Islet precursor cell (in vitro differentiated cells): ENCODE measurements around the gene POU3F2.

ENCODE experiments used
- DNase-seq: peaks from one replicate; pipeline ENCODE4 v3.0.0-alpha.2; 2018

The POU3F2 gene

DNA sequence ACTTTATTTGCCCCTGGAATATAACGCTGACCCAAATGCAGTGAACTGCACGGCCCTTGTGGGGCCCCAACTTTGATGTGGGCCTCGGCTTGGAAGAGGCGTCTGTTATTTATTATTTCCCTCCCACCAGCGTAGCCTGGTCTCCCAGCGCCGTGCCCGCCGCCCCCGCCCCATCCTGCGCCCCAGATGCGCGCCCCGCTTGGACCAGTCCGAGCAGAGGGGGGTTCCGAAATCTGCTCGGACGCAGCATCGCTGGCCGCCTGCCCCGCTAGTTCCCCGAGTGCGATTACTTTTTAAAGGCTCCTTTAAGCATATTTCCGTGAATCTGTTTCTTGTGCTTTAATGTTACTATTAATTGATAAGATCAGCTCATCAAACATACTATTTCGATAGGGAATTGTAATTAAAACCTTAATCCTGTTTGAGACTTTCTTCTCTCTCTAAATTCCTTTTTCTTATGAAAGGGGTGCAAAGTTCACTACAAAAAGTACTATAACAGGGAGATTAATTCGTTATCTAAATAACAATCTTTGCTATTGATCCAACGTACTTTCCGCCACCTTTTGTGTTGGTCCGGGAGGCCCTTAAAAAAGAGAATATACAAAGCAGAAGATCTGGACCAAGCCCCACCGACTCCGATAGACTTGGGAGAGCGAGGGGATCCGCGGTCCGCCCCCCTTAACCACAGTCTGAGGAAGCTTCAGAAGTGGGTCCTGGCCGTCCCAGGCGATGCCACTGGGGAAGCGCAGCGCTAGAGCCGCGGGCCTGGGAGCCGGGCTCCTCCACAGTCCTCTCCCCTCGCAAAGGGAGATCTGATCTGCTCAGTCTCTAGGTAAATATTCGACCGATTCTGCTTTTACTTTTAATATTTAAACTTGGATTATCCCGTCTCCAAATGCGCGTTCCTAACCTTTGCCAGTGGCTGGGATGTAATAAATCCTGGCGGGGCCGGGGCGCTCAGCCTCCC is 10.2 kb downstream of the POU3F2 start:
- no peak for DNase-seq

- peak; percentile 93 for DNase-seq
Observed at GRCh38 chr6:98845211-98846020, 11.0 kb downstream of the POU3F2 start.

DNA sequence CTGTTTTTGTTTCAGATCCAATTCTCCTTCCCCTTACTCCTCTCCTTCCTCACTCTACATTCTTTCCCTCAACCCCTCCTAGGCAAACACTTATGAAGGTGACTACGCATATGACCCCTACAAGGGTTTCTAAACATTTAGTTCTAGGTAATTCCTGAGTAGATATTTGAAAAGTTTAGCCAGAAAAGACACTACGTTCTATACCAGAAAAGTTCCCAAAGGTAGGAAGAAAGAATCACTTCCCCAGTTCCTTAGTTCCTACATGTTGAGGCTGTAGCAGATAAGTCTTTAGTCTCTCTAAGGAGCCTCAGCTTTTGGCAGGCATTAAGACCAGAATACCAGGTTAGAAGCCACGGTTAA is 11.6 kb downstream of the POU3F2 start:
- no peak for DNase-seq

GRCh38 chr6:98847416-98847778 is 13.0 kb downstream of the POU3F2 start:
- peak; percentile 55 for DNase-seq

DNA sequence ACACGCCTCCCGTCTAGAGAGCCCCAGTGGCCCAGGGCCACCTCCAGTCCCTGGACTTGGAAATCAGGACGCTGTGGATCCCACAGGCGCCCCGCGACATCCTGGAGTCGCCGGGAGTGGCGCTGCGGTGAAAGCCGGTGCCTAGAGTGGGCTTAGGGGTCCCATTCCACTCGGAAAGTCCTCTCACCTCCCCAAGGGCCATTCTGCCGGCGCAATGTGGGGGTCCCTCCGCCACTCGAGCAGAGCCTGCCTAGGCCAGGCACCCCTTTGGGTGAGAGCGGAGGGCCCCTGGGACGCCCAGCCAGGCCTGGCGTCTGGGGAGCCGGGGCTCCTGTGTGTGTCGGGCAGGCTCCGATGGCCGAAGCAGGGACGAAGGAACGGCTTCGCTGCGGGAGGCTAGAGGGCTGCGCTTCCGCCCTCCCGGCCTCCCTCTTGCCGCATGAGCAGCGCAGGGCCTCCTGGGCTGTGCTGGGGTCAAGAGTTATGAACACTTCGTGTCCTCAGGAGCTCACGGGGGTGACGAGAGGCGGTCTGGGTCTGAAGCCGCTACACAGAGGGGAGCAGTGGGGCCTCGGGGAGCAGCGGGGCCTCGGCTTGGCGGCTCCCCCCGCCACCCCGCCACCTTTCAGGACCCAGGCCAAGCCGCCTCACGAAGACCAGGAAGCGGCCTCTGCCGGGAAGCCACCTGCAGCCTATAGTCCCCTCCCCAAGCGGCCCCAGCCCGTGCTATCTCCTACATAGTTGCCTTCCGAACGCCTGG is 13.6 kb downstream of the POU3F2 start:
- DNase-seq = peak; percentile 65

DNA sequence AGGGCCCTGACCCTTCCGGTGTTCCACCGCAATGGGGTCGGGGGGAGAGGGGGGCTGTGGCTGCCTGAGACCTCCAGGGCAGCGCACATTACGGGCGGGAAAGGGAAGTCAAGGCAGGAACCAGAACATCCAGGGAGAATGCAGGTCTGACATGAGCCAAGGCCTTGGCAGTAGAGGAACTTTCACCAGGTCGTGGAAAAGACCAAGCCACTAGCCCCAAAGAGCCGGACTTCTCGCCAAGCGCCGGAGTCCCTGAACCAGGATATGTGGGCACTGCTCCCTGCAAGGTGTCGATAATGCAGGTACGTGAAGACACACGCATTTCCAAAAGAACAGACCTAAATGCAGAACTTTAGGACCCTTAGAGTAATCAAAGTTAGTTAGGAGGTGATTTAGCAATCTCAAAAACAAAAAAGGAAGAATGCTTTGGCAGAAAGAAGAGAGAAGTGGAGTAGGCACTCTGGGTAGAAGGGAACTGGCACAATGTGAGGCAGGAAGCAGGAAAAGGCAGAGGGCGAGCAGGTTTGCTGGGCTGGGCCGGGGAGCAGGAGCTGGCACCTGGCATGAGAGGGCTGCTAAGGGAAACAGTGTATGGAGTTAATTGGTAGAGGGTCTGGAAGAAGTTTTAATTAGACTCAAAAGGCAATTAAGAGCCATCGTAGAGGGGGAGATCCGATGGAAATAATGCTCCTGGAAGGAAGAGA is 14.3 kb downstream of the POU3F2 start:
- no peak for DNase-seq

- DNase-seq = no peak
Observed at GRCh38 chr6:98864497-98864896, 30.1 kb downstream of the POU3F2 start.

DNA sequence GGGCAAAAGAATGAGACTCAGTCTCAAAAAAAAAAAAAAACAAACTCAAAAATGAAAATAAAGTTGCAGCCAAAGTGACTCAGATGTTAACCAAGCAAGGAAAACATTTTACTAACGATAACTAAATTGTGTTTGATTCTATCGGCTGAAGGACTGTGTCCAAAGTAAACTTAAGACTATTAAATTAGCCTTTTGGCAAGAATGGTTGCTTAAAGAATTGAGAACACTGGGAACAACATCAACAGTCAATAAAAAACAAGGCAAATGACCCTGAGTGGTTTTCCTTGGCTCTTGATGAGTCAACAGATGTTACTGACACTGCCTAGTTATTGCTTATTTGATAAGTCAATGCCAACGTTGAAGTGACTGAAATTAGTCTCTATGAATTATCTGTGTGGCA is 36.7 kb downstream of the POU3F2 start:
- no peak for DNase-seq

GRCh38 chr6:98871821-98872220 is 37.4 kb downstream of the POU3F2 start:
- DNase-seq = no peak

- no peak for DNase-seq
Observed at GRCh38 chr6:98875375-98875774, 41.0 kb downstream of the POU3F2 start.

DNA sequence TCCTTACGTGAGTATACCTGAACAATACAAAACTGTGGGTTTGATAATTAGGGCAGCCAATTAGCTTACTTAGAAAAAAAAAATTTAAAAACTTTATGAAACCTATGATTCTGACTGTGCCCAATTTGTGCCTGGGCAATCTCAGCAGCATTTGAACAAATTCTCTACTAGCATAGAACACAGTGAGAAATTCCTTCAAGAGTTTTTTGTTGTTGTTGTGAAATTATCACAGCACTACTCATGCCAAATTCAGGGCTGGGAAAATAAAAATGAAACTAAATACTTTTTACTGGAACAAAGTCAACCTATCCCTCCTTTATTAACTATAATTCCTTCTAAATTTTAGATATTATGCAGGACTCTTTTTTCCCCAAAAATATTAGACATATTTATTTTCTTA is 42.9 kb downstream of the POU3F2 start:
- no peak for DNase-seq

- DNase-seq = no peak
Observed at GRCh38 chr6:98880486-98880885, 46.1 kb downstream of the POU3F2 start.

DNA sequence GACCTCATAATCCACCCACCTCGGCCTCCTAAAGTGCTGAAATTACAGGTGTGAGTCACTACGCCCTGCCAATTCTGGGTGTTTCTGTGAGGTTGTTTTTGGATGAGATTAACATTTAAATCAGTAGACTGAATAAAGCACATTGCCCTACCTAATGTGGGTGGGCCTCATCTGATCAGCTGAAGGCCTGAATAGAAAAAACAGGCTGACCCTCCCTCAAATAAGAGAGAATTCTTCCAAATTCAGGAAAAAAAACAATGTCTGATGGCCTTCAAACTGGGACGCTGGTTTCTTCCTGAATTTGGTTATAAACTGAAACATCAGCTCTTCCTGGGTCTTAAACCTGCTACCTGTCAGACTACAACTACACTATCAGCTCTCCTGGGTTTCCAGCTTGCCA is 51.0 kb downstream of the POU3F2 start:
- no peak for DNase-seq

DNA sequence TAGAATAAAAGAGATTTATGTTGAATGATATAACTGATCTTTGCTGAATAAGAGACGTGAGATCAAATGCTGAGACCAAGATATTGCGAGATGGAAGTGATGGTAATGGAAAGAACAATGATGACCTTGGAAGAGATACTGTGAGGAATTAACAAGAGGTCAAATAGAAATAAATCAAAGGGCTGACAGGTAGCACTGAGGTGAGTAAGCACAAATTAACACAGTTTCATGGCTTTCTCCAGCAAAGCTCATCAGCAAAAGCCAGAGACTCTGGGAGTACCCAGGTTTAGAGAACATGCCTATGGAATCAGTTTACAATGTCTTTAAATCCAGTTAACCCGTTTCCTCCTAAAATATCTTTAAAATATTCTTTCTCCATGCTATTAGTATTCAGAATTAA is 53.3 kb downstream of the POU3F2 start:
- DNase-seq = no peak
